Common myeloid progenitor, CD34-positive (primary cell): ENCODE measurements around the gene CAMK2A.

Experiments
- CTCF ChIA-PET: fragments of 350-600 bp; sonication (Branson Sonifier 250); formaldehyde crosslinking; loops from one replicate; lab custom pipeline; 2021; ENCODE audit warnings: antibody characterized with exemption; lab: Charles Lee
- POLR2A ChIA-PET: fragments of 350-600 bp; sonication (Branson Sonifier 250); formaldehyde crosslinking; loops from one replicate; lab custom pipeline; 2021; ENCODE audit warnings: antibody characterized with exemption; lab: Charles Lee
- DNase-seq, 3 donors: peaks; one replicate each; pipeline versions ENCODE4 v3.0.0 to v3.0.0-alpha.2; 2013
- H3K27ac ChIP-seq, 2 experiments: 1 replicate in 1 of 2; 2 replicates in 1 of 2; pipeline ENCODE4 v1.7.0; 2013; ENCODE audit warnings: inconsistent platforms in 2 of 2, low read length in 2 of 2, mild to moderate bottlenecking in 2 of 2, low read depth in 1 of 2, moderate library complexity in 1 of 2; ENCODE audit not compliant: severe bottlenecking in 2 of 2, insufficient read depth in 1 of 2, poor library complexity in 1 of 2
- H3K27me3 ChIP-seq, 5 experiments: replicated peaks in 2 of 5; 1 replicate in 3 of 5; 2 replicates in 2 of 5; pipeline versions ENCODE4 v1.6.1 to v1.7.0; 2013; ENCODE audit warnings: low read length in 4 of 5, mild to moderate bottlenecking in 2 of 5, moderate library complexity in 2 of 5, inconsistent platforms in 1 of 5; ENCODE audit not compliant: insufficient read depth in 5 of 5, control insufficient read depth in 4 of 5
- H3K36me3 ChIP-seq, 4 experiments: 1 replicate in 2 of 4; 2 replicates in 2 of 4; pipeline versions ENCODE4 v1.6.1 to v1.7.0; 2013; ENCODE audit warnings: low read length in 3 of 4, control low read depth in 1 of 4, mild to moderate bottlenecking in 1 of 4; ENCODE audit not compliant: control insufficient read depth in 4 of 4, insufficient read depth in 4 of 4
- H3K4me1 ChIP-seq, 4 experiments: 1 replicate in 3 of 4; 2 replicates in 1 of 4; pipeline versions ENCODE4 v1.6.1 to v1.7.1; 2013; ENCODE audit warnings: low read length in 3 of 4, mild to moderate bottlenecking in 3 of 4, control low read depth in 1 of 4, inconsistent platforms in 1 of 4, moderate library complexity in 1 of 4; ENCODE audit not compliant: control insufficient read depth in 4 of 4, insufficient read depth in 4 of 4; ENCODE audit errors: control extremely low read depth in 1 of 4
- H3K4me3 ChIP-seq, 7 experiments: 1 replicate in 4 of 7; 2 replicates in 3 of 7; pipeline versions ENCODE4 v1.5.1 to v1.7.0; 2013; ENCODE audit warnings: mild to moderate bottlenecking in 7 of 7, low read length in 6 of 7, moderate library complexity in 6 of 7, inconsistent platforms in 2 of 7, low read depth in 2 of 7, control low read depth in 1 of 7; ENCODE audit not compliant: insufficient read depth in 4 of 7, control insufficient read depth in 1 of 7; ENCODE audit errors: extremely low read depth in 1 of 7
- H3K9me3 ChIP-seq, 5 experiments: 1 replicate in 4 of 5; 2 replicates in 1 of 5; pipeline versions ENCODE4 v1.6.1 to v1.7.1; 2013; ENCODE audit warnings: low read length in 4 of 5, mild to moderate bottlenecking in 2 of 5, inconsistent platforms in 1 of 5, low read depth in 1 of 5, moderate library complexity in 1 of 5; ENCODE audit not compliant: control insufficient read depth in 4 of 5, insufficient read depth in 2 of 5; ENCODE audit errors: control extremely low read depth in 1 of 5
- WGBS: methylation state at CpG from one replicate; pipeline ENCODE4 v1.1.5; 2013; ENCODE audit not compliant: insufficient coverage; 5-methylcytosine and 5-hydroxymethylcytosine counted together

The CAMK2A gene

DNA sequence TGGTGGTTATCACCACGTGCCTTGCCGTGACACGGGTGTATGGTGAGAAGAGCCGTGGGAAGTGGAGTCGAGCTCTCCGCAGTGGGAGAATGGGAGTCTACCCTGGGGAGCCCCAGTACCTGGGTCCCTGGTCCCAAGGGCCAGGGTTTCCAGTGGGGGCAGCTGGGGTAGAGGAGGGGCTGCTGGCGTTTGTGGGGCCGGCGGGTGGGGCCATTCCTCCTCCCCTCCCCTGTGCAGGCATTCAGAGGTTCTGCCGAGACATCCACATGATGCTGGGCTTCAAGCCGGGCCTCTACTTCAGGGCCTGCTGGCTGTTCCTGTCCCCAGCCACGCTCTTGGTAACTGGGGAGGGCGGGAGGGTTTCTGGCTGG lies 85.0 kb downstream of the CAMK2A start:
- ChIA-PET CTCF (interaction anchor here (0.6 to 3.6 kb wide), 5 partner anchors 8 to 30 kb away, joined by 3 to 11 read pairs (median 4); no protein-coding TSS in a partner anchor), POLR2A (no interaction called here)
- H3K27ac ChIP-seq, result no peak overlapping the region
- DNase-seq, result no peak
- no peaks in the 10 kb centered on the region for H3K9me3 ChIP-seq
- H3K27me3 ChIP-seq, result peaks cover 0 to 15% (median 5%) of the 10 kb centered on the region in 5 experiments
- H3K4me3 ChIP-seq, result no peak overlapping the region
- 92% methylated on average over 3 of the region's 13 CpGs for WGBS
- H3K4me1 ChIP-seq, result peaks cover 5 to 25% (median 23%) of the 10 kb centered on the region in 4 experiments
- no peaks in the 10 kb centered on the region for H3K36me3 ChIP-seq

DNA sequence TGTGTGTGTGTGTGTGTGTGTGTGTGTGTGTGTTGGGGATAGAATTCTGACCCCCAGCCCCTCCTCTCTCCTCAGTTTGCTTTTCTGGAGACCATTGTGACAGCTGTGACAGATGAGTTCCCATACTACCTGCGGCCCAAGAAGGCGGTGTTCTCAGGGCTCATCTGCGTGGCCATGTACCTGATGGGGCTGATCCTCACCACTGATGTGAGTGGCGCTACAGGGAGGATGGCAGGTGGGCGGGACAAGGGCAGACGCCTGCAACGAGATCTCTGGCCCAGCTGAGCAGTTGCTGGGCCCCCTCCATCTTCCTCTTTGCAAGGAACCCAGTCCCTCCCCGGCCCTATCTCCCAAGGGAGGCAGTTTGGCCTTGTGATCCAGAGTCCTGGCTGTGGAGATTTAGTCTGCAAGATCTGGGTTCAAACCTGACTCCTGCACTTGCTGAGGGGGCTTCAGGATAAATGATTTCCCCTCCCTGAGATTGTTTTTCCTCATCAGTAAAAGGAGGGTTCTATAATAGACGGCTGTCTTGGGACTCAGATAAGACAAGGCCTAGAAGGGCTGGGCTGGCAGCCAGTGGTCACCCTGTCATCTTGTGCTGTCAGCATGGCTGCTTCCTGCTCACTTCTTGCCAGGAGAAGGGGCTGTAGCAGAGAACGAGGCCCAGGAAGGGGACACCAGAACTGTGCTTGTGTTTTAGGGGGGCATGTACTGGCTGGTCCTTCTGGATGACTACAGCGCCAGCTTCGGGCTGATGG lies 85.6 kb downstream of the CAMK2A start:
- H3K4me3 ChIP-seq, result no peak overlapping the region
- peaks cover 5 to 19% (median 17%) of the 10 kb centered on the region in 4 experiments for H3K4me1 ChIP-seq
- no peak for DNase-seq
- CTCF ChIA-PET, result interaction anchor here (0.6 to 3.6 kb wide), 5 partner anchors 8 to 30 kb away, joined by 3 to 11 read pairs (median 4); no protein-coding TSS in a partner anchor
- H3K9me3 ChIP-seq, result peaks cover 0 to 4% (median 0%) of the 10 kb centered on the region in 5 experiments
- H3K36me3 ChIP-seq, result no peaks in the 10 kb centered on the region
- H3K27ac ChIP-seq, result no peak overlapping the region
- peaks cover 0 to 19% (median 5%) of the 10 kb centered on the region in 5 experiments for H3K27me3 ChIP-seq
- WGBS, result 84% methylated on average over 12 of the region's 12 CpGs
- POLR2A ChIA-PET, result no interaction called here

DNA sequence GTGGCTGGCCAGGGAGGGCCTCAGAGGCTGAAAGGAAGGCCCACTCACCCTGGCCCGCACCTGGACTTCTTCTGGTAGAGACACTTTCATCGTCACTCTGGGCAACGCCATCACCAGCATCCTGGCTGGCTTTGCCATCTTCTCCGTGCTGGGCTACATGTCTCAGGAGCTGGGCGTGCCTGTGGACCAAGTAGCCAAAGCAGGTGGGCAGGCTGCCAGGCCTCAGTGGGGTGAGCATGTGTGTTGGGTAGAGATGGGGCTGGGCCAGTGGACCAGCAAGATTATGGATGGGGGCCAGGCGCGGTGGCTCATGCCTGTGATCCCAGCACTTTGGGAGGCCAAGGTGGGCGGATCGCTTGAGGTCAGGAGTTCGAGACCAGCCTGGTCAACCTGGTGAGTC lies 87.1 kb downstream of the CAMK2A start:
- Histone ChIP-seq H3K27ac (no peak overlapping the region), H3K4me1 (peaks cover 0 to 12% (median 9%) of the 10 kb centered on the region in 4 experiments), H3K9me3 (peaks cover 0 to 4% (median 0%) of the 10 kb centered on the region in 5 experiments), H3K4me3 (no peak overlapping the region), H3K36me3 (no peaks in the 10 kb centered on the region), H3K27me3 (peaks cover 0 to 22% (median 3%) of the 10 kb centered on the region in 5 experiments)
- CTCF ChIA-PET, result interaction anchor here (0.6 to 1.2 kb wide), 3 partner anchors 13 to 209 kb away, joined by 3 read pairs; no protein-coding TSS in a partner anchor
- POLR2A ChIA-PET, result no interaction called here
- WGBS, result 94% methylated on average over 8 of the region's 10 CpGs
- no peak for DNase-seq

DNA sequence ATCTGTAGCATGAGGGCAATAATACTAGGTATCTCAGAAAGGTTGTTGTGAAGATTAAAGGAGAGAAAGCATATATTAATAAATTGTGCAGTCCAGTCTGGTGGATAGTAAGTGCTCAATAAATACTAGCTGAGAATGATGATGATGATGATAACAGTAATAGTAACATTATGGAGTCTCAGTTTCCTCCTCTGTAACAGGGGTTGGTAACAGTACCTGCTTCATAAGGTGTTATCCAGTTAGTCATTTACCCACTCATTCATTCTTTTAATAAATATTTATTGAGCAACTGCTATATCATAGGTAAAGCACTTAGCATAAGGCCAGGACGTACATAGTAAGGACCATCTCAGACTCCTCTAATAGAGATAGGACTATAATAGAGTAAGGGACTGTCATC lies 92.1 kb downstream of the CAMK2A start:
- peaks cover 0 to 30% (median 5%) of the 10 kb centered on the region in 5 experiments for H3K27me3 ChIP-seq
- no peak overlapping the region for H3K4me3 ChIP-seq
- H3K36me3 ChIP-seq, result no peaks in the 10 kb centered on the region
- CTCF ChIA-PET, result interaction anchor here (0.8 to 1.6 kb wide), 4 partner anchors 9 to 23 kb away, joined by 3 to 4 read pairs (median 4); no protein-coding TSS in a partner anchor
- H3K9me3 ChIP-seq, result peaks cover 0 to 4% (median 0%) of the 10 kb centered on the region in 5 experiments
- no peak for DNase-seq
- WGBS, result no CpG with 5 or more reads among the region's 1 CpG
- POLR2A ChIA-PET, result no interaction called here
- H3K4me1 ChIP-seq, result no peaks in the 10 kb centered on the region
- no peak overlapping the region for H3K27ac ChIP-seq

DNA sequence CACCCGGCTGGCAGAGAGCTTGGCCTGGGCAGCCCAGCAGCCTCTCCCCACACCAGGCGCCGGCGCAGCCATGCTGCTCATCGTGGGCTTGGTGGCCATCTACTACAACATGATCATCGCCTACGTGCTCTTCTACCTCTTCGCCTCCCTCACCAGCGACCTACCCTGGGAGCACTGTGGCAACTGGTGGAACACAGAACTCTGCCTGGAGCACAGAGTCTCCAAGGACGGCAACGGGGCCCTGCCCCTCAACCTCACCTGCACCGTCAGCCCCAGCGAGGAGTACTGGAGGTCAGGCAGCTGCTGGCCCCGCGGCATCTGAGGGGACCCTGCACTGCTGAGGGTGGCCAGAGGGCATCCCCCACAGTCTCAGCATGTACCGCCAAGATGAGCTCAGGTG lies 92.6 kb downstream of the CAMK2A start:
- DNase-seq, result no peak
- WGBS, result 95% methylated on average over 10 of the region's 16 CpGs
- peaks cover 0 to 4% (median 0%) of the 10 kb centered on the region in 5 experiments for H3K9me3 ChIP-seq
- H3K27me3 ChIP-seq, result peaks cover 0 to 30% (median 10%) of the 10 kb centered on the region in 5 experiments
- H3K36me3 ChIP-seq, result no peaks in the 10 kb centered on the region
- no peaks in the 10 kb centered on the region for H3K4me1 ChIP-seq
- ChIA-PET POLR2A (no interaction called here), CTCF (interaction anchor here (0.8 to 1.6 kb wide), 6 partner anchors 8 to 23 kb away, joined by 3 to 4 read pairs (median 4); no protein-coding TSS in a partner anchor)
- H3K27ac ChIP-seq, result no peak overlapping the region
- no peak overlapping the region for H3K4me3 ChIP-seq

DNA sequence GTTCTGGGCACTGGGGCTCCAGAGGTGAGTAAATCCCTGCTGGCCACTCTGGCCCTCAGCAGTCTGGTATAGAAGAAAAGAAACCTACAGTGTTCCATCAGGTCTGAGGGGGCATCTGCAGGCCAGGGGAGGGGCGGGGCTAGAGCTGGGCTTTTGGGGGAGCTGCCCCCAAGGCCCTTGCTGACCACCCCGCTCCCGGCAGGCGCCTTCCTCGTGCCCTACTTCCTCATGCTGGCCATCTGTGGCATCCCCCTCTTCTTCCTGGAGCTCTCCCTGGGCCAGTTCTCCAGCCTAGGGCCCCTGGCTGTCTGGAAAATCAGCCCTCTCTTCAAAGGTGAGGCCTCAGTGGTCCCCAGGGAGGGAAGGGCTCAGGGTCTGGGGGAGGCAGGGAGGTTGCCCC lies 93.1 kb downstream of the CAMK2A start:
- H3K36me3 ChIP-seq, result no peaks in the 10 kb centered on the region
- ChIA-PET POLR2A (no interaction called here), CTCF (interaction anchor here (0.8 to 1.6 kb wide), 5 partner anchors 8 to 22 kb away, joined by 3 to 4 read pairs (median 3); no protein-coding TSS in a partner anchor)
- 74% methylated on average over 5 of the region's 5 CpGs for WGBS
- DNase-seq, result no peak
- peaks cover 0 to 31% (median 14%) of the 10 kb centered on the region in 5 experiments for H3K27me3 ChIP-seq
- H3K4me3 ChIP-seq, result no peak overlapping the region
- no peak overlapping the region for H3K27ac ChIP-seq
- no peaks in the 10 kb centered on the region for H3K4me1 ChIP-seq
- H3K9me3 ChIP-seq, result peaks cover 0 to 4% (median 0%) of the 10 kb centered on the region in 5 experiments
